Measurements from ENCODE around the gene RAB31.

GRCh38 chr18:9832871-9833270 lies 124.8 kb downstream of the RAB31 start:
- TF ChIP-seq POLR2A (IDR thresholded peaks at IDR 0.05) (no peak), CTCF (IDR thresholded peaks at IDR 0.05 in 8 of 11, conservative IDR thresholded peaks at IDR 0.05 in 3 of 11) (no peak)
